CD4-positive, alpha-beta T cell treated with Interleukin-10 for 1 hour (primary cell): ENCODE results near the gene CCDC91.
"Not testable (repeated sequence)": the region's sequence is repeated elsewhere in the genome, so short reads cannot be mapped to it uniquely, and the experiment has no call there.

Experiments
- DNase-seq: peaks from one replicate; pipeline ENCODE4 v3.0.0-alpha.2; 2020

Gene CCDC91

DNA sequence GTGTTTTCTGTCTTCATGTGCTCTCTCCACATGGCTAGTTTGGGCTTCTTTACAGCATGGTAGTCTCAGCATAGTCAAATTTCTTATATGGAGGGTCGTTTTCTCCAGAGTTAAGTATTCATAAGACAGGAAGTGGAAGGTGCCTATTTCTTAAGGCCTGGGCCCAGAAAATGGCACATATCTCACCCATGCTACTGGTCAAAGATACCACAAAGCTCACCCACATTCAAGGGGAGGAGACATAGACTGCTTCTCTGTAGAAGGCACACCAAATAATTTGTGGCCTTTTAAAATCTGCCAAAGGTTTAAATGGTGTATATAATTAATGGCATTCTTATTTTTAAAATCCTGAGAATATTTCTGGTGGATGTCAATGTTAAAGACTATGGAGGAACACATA lies 44.8 kb downstream of the CCDC91 start:
- no peak for DNase-seq

DNA sequence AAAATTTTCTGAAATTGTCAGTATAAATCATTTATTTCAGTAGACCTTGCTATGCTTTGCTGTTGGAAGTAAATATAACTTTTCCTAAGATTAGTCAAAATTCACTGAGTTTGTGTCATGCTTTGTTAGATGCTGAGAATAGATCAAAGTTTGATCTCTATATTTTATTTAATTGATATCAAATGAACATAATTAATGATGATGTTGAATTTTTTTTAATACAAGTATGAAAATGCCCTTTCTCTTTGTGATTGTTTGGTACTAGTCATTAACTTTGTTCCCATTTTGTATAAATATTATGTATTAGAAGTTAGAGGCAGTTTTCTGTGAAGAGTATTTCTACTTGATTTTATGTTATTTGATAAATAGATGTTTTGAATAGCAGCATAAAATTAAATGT lies 45.7 kb downstream of the CCDC91 start:
- no peak for DNase-seq

DNA sequence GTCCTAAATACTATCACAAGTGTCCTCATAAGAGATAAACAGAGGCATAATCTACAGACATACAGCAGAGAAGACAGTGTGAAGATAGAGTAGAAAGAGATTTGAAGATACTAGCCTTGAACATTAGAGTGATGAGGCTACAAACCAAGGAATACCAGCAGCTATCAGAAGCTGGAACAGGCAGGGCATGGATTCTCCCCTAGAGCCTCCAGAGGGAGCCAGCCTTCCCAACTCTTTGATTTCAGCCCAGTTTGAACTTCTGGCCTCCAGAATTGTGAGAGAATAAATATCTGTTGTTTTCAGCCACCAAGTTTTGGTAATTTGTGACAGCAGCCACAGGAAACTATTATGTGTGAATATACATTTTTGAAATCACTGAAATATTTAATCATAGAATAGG lies 47.2 kb downstream of the CCDC91 start:
- DNase-seq = no peak

DNA sequence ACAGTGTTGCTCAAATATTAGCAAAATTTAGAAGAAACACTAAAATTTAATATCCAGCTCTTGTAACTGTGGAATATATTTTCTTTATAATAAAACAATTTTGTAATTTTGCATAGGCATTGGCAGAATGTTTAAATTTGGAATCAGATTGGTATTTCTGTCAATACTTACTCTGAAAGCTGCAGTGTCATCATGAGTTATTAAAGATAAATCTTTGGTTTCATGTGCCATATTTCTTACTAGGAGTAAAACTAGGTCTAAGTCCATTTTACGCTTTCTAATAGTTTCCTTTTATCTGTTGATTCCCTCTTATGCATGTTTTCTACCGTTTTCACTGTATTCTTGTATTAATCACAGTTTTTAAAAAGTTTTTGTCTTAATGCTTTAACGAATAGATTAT lies 49.7 kb downstream of the CCDC91 start:
- DNase-seq = no peak

DNA sequence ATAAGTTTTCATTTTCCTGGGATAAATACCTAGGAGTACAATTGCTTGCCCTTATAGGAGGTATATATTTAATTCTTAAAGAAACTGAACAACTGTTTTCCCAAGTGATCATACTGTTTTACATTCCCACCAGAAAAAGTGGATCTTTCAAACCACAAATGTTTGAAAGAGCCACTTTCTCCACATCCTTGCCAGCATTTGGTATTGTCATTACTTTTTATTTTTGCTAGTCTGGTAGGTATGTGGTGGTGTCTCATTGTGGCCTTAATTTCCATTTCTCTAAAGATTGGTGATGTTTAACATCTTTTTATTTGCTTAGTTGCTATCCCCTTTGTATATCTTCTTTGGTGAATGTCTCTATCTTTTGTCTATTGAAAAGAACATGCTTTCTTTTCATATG lies 50.6 kb downstream of the CCDC91 start:
- DNase-seq = no peak

DNA sequence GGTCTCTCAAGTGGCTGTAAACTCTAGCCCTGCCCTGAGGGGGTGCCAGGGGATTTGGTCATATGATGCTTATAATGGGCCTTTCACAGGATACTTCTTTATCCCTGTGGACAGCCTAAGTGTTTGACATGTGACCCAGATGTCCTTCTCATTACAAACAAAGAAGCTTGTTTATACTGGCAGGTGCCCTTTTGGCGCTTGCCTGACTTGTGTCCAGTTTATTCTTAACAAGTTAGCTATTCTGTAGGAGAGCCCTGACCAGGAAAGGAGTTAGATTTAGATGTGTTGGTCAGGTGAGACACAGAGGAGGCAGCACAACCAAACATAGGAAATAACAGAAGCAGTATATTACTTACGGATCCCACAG lies 51.9 kb downstream of the CCDC91 start:
- no peak for DNase-seq

DNA sequence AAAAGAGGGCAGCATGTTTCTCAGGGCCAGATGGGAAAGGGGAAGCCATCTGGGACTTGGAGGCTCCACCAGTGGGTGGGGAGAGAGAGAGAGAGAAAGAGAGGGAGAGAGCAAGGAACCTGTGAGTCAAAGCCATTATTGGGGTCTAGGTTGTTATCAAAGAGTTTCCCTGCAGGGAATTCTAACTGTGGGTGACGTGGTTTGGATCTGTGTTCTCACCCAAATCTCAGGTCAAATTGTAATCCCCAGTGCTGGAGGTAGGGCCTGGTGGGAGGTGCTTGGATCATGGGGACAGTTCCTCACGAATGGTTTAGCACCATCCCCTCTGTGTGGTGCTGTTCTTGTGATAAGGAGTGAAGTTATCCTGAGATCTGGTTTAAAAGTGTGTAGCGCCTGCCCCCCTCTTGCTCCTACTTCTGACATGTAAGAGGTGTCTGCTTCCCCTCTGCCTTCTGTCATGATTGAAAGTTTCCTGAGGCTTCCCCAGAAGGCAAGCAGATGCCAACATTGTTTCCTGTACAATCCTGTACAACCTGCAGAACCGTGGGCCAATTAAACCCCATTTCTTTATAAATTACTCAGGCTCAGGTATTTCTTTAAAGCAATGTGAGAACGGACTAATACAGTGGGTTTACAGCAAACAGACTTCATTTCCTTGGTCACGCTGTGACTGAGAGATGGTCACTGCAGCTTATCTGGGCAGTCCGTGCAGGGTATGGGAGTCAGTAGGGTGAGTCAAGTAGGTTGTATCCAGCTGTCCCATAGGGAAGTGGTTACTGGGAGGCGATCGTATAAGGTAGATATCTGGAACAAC lies 52.4 kb downstream of the CCDC91 start:
- DNase-seq = no peak

DNA sequence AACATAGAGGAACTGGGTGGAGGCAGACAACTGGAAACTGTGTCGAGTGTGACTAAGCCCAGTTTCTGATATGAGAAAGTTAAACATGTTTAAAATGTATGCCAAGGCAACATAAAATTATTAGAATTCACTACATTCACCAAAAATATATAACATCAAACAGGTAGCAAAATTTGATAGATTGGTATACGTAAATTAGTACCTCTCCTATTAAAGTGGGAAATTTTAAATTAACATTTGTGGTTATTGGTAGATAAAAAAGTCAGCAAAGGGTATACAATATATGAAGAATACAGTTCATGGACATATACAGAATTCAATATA lies 53.0 kb downstream of the CCDC91 start:
- no peak for DNase-seq

DNA sequence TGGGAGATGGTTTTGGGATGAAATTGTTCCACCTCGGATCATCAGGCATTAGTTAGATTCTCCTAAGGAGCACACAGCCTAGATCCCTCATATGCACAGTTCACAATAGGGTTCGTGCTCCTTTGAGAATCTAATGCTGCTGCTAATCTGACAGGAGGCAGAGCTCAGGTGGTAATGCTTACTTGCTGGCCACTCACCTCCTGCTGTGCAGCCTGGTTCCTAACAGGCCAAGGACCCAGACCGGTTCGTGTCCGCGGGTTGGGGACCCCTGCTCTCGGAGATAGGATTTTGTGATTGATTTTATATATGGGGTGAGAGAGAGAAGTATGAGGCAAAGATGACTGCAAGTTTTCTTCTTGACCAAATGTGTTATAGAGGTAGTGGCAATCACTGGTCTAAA lies 57.5 kb downstream of the CCDC91 start:
- DNase-seq = no peak

DNA sequence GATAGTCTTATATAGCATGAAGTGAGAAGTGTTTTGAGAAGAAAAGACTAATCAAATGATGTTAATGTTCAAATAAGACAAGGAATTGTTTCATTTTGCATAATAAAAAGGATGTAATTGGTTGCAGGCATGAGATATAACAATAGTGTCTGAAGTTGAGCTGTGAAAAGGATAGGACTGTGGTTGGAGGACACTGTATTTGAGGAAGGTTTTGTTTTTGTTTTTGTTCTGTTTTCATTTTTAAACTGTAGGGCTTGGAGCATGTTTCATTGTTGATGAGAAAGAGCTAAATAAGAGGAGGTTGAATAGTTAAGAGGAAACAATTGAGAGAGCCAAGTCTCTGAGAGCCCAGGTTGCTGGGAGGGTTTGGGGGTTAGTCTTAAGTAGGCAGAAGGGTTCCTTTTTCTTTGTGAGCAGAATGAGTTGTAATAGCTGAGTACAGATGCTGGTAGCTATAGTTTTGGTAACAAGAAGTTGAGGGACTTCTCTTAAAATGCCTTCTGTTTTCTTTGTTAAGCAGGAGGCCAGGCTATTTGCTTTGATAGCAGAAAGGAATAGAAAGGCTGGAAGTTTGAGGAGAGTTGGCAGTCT lies 58.4 kb downstream of the CCDC91 start:
- DNase-seq = no peak

DNA sequence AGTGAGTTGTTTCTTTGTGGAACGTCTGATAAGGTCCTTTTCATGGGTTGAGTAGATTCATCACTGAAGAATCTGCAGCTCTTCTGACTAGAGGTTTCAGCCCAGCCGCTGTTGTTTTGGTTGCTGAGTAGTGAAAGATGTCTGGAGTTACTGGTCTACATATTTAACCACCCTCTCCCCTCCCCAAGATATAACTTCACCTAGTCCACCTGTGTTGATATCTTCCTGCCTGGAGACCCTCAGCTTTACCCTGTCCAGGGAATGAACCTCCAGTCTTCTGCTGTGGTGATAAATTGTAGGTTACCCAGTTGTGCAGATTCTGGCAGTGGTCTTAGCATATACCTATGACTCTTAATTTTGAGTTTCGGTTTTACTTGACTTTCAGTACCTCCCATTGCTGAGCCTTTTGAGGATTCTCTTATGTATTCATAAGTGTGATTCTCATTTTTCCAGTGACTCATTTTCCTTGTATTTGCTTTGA lies 62.9 kb downstream of the CCDC91 start:
- peak; percentile 52 for DNase-seq

DNA sequence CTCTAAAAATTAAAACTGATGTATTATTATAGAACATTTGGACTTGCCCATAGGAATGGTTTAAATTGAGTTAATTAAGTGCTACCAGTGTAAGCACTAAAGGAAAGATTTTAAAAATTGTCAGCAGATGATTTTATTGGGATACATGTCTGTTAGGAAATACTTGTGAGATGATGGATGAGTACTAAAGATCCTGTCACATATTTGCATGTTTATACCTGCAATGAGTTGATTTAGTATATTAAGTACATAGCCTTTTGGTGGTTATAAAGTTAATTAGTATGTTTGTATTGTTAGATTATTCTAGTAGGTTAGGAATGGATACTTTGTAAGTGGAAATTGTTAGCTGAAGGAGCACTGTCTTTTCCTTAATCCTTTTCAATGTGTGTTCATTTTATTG lies 67.2 kb downstream of the CCDC91 start:
- no peak for DNase-seq

DNA sequence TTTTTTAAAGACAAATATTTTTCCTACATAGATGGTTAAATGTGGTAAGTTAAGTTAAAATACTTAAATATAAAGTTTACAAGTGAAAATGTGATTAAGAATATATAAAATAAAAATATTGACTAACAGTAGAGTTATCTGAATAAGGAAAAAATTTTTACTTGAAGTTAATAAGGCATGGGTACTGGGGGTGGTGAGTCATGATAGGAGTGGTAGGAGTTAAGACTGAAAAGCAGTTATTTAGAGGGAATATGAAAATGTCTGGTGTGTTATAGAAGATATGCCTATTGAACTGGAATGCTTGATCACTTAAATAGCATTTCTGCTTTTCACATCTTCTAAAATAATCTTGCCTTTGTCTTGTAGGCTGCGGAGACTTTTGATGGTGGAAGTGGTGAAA lies 68.7 kb downstream of the CCDC91 start:
- no peak for DNase-seq

DNA sequence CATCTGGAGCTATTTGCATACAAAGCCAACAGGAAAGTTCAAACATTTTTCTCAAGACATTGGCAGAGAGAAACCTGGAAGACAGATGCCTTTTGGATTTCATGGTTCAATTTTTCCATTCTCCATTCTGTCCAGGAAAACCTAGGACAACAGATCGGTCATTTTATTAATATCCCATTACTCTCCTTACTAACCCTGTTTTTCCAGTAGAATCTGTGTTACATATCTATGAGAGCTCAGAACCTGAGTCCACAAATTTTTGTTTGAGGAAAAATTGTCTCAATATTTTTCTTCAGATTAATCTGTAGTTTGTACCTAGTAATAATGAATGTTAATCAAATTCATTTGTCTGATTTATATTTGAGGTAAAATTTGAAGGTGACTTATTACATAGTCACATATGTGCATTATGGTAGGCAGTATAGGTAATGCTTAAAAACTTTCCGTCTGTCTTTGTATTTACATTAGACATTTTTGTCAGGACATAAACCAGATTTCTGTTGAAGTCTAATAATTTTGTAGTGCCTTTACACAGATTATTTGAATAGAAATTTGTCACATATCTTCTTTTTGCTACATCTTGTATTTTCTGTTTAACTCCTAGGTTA lies 75.3 kb downstream of the CCDC91 start:
- no peak for DNase-seq

DNA sequence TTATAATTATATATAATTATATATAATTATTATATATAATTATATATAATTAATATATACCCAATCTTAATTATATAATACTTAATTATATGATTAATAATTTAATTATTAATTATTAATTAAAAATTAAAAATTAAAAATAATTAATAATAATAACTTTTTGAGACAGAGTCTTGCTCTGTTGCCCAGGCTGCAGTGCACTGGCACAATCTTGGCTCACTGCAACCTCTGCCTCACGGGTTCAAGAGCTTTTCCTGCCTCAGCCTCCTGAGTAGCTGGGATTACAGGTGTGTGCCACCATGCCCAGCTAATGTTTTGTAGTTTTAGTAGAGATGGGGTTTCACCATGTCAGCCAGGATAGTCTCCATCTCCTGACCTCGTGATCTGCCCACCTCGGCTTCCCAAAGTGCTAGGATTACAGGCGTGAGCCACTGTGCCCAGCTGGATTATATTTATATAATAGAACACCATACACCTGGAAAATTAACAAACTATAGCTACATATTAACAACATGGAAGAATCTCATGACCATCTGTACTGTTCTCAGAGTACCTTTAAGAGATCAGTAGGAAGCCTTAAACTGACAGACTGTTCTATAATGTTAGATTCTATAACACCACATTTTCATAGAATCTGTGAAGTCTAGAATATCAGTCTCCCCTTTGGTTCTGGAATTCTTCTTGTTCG lies 77.8 kb downstream of the CCDC91 start:
- DNase-seq = not testable (repeated sequence)

DNA sequence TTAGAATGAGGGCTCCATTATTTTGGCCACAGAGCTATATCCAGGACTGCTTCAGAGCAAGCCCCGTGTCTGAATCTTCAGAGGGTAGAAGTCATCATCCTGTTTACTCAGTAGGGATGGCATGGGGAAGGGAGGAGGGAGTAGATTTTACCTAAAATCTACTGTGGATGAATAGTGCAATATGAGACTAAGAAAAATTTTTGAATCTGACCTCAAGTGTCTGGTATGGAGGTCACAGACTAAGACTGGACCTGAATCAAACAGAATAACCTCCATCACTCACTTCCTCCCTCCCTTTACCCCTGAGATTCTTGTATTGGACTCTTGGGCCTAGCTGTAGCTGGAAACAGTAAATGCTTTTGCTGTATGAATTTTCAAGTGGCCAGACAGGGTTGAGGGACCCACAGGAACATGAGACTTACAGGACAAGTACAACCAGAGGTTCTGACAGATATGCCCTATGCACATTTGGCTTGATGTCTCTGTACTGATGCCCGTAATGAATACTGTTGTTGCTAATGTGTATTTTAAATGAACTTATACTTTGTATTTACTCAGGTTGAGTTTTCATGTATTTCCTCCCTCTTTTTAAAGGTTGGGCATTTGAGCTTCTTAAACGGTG lies 78.5 kb downstream of the CCDC91 start:
- DNase-seq = no peak

DNA sequence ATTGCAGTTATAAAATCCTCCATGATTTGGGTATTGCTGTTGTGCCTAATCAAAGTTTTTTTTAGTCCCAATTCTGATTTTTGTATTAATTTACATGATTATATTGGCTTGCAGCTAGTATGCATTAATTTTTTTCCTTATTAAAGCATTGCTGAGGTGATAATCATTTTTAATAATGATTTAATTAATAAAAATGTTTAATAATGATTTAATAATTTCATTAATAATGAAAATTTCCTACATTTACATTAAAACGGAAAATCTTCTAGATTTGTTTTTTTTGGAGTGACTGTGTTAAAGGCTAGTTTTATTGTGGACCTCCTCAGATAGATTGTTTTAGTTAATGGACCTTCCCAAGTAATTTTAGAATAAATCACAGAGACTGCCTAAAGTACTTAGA lies 79.6 kb downstream of the CCDC91 start:
- DNase-seq = no peak

DNA sequence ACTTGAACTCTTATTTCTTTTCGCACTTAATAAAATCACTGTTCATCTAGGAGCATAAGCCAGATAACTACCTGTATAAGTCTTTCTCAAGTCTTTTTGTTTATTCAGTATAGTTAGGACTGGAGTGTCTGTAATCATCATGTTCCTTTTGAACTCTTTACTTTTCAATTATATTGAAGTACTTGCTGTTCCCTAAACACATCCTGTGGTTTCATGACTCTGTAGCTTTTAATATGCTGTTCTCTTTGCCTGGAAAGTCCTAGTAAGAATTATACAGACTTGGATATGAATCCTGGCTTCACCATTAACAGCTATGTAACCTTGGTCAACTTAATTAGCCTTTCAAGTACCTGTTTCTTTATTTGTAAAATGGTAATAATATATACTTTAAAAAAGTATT lies 88.2 kb downstream of the CCDC91 start:
- DNase-seq = no peak

DNA sequence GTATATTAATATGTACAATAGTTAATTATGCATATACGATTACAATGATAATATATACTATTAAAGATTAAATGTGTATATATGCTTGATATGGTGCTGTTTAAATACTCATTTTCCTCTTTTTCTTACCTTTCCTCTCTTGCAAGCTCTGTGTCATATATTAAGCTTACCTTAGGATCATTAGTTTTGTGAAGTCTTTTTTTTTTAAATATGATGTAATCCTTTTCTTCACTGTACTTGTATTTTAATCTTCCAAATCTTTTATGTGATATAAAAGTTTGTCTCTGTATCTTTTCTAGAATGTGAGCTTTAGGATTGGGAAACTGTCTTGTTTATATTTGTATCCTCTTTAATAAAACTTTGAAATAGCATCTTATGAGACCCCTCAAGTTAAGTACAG lies 88.7 kb downstream of the CCDC91 start:
- no peak for DNase-seq

DNA sequence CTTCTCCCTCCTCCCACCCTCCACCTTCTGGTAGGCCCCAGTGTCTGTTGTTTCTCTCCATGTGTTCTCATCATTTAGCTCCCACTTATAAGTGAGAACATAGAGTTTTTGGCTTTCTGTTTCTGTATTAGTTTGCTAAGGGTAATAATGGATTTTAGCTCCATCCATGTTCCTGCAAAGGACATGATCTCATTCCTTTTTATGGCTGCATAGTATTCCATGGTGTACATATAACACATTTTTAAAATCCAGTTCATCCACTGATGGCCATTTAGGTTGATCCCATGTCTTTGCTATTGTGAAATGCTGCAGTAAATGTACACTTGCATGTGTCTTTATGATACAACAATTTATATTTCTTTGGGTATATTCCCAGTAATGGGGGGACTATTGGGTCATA lies 96.1 kb downstream of the CCDC91 start:
- DNase-seq = no peak

DNA sequence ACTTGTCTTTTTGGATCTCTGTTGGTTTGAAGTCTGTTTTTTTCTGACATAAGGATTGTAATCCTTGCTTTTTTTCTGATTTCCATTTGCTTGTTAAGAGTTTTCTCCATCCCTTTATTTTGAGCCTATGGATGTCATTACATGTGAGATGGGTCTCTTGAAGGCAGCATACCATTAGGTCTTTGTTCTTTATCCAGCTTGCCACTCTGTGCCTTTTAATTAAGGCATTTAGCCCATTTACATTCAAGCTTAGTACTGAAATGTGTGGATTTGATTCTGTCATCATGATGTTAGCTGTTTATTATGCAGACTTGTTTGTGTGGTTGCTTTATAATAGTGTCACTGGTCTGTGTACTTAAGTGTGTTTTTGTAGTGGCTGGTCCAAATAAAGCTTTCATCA lies 100.0 kb downstream of the CCDC91 start:
- peak; percentile 3 for DNase-seq

DNA sequence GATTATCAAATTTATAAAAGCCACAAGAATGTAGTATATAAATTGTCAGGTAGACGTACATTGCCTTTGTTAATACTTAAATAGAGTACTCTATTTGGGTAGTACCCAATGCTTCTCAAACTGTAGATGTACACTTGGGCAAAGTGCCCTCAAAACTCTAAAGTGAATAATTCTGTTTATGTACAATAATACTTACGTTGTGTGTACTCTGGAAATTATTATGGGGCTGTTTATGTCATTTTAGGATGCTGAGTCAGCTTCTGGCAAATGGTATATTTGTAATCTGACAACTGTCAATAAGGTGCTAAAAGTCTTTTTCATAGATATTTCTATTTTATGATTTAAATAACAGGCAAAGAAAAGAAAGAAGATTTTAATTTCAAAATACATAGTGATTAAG lies 102.4 kb downstream of the CCDC91 start:
- no peak for DNase-seq

DNA sequence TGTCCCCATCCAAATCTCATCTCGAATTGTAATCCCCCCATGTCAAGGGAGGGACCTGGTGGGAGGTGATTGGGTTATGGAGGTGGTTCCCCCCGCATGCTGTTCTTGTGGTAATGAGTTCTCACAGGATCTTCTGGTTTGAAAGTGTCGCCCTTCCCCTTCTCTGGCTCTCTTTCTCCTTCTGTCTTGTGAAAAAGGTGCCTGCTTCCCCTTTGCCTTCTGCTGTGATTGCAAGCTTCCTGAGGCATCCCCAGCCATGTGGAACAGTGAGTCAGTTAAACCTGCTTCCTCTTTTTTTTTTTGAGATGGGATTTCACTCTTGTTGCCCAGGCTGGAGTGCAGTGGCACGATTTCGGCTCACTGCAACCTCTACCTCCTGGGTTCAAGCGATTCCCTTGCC lies 104.0 kb downstream of the CCDC91 start:
- DNase-seq = no peak

DNA sequence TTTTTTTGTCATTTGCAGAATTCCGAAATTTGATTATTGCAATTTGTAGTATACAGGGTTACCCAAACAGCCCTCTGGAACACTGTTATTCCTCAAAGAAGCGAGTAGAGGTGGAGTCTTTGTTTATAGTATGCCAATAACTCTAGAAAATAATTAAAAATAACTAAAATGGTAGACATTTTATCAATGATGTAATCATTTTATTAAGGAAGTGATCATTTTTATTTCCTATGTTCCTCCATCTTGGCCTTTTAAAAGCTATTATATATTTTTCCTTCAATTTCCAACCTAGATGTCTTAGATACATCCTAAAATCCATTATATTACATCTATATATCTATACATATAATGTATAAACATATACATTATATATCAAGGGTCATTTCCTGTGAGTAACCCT lies 106.0 kb downstream of the CCDC91 start:
- no peak for DNase-seq
